Nucleus accumbens (tissue), 56 donors: Measurements from ENCODE around the gene MAPK8IP1.
A peak's percentile ranks its signal among the peaks of the same experiment; 100 is the strongest.

Experiments
- DNase-seq, 56 donors: peaks; one replicate each; lab custom pipeline; 2025; lab: John Stamatoyannopoulos, UW

The MAPK8IP1 gene

DNA sequence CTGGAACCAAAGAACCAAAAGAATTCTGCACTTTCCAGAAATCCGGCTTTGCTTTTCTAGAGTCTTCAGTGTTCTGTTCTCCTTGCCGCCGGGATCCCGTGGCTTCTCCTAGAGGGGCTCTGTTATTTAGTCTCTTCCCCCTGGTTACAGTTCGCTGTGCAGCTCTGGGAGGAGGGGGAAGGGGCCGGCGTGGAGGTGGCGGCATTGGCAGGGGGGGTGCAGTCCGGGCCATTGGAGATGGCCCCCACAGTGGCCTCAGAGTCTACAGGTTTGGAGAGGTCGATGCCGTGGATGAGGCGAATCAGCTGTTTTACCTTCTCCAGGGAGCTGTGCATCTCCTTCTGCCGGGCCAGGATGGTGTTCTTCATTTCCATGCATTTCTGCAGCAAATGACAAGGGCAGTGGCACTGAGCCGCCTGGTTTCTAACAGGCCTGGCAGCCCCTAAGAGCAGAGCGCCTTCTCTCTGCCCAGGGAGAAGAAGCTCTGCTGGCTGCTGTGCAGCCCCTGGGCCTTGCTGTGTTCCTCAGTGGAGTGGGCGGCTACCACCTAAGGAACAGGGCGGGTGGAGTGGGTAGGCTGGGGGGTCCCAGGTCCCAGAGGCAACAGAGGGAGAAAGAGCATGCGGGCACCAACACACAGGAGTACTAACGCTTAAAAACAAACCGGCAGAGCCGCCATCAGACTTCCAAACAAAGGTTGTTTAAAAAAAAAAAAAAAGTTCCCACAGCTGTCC, 48.6 kb downstream of the MAPK8IP1 start:
- DNase-seq: no peak

DNA sequence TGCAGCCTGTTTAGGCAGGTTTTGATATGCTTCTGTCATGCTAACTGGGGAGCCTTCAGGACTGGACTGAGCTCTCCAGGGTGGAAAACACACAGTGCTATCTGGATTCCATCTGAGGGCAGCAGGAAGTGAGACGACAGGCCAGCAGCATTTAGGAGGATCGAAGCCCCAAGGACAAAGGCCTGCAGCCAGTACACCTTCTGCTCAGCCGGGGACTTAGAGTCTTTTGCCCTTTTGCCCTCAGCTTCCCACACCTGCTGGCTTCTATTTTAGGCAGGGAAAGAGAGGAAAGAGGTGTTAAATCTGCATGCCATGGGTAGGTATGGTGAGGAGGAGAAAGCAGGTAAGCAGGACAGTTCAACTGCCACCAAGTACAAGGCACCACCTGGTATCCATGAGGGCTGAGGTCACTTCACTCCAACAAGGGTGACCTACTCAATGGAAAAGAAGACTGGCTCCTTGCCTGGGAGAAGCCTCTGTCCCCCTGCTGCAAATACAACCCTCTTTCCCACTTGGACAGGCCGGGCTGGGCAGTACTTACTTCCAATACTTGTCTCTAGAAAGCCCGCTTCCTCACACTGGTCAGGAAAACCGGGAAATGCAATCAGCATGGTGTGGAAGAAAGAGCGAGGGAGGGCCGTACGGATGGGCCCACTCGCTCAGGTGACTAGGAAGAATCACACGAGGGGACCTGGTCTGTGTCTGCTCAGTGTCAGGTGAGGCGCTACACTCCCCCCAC, 49.3 kb downstream of the MAPK8IP1 start:
- no peak for DNase-seq

DNA sequence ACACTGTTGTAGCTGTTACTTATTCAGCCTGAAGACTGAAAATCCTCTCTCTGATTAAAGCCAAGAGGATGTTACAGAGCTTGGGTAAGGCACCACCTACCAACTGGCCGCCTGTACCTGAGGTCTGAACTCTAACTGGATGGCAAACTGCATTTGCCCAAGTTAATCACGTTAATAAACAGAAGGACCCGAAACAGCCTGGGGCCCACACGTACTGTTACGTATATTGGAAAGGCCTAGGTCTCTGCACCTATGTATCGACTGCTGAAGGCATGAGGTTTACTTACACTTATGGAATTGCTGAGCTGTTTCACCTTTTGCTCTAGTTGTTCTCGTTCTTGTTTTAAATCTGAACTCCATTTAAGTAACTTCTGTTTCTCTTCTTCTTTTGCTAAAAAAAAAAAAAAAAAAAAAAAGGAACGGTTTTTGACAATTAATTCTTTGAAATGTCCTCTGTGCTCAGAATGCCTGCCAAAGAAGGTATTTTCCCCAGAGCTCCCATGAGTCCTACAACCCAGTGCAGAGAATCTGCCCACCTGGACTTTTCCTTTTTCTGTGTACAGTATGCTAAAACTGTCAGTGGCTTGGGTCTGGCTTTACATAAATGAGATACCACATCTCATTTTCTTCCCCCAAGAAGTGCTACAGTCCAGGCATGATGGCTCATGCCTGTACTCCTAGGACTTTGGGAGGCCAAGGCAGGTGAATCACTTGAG, 50.1 kb downstream of the MAPK8IP1 start:
- no peak for DNase-seq

DNA sequence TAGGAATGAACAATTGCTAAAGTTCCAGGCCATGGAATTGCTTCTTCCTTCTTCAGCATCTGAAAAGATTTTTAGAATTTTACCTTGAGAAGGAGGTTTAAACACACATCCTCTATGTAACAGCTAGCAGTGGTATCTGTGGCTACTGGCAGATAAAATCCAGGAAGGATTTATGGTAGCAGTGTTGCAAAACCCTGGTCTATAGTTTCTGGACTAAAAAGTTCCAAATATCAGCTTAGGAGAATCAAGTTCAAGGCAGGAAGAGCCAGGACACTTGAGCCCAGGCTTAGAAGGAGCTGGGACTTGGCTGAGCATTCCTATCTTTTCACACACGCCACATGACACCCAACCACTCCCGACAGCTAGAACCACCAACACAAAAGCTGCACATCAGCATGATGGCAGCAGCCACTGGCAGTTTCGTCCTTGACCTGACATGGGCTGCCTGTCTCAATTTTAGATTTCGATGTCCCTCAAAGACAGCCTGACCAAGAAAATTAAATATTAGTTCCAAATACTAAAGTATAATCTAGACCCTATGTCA, 51.1 kb downstream of the MAPK8IP1 start:
- DNase-seq: no peak

DNA sequence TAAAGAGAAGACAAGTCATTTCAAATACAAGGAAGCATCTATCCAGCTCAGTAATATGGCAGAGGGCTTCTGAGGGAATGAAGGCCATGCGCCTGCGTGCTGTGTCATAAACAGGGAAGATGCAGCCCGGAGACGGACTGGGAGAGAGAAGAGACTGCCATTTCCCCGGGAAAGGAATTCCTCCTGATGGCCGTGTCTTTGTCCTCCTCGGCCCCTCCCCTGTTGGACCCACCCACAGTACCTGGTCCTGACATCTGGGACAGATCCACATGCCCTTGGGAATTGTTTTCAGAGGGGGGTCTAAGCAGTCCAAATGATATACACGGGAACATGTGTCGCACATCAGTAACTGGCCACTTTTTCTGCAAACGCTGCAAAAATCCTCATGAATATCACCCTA, 52.5 kb downstream of the MAPK8IP1 start:
- no peak for DNase-seq

DNA sequence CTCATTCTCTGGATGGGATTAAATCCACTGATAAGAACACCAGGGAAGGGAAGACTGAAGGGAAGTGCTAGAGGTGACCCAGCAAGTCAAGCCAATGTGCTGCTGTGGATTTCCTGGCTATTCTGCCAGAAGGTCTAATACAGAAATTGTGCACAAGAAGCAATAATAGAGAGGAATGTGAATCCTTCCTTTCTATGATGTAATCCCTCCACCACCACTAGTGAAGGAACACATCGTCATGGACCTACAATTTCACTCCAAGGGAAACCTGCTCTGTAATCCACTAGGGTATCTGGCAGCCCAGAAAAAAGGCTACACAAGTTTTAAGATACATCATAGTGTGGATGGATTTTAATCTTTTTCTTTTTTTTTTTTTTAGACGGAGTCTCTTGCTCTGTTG, 54.4 kb downstream of the MAPK8IP1 start:
- DNase-seq: no peak

DNA sequence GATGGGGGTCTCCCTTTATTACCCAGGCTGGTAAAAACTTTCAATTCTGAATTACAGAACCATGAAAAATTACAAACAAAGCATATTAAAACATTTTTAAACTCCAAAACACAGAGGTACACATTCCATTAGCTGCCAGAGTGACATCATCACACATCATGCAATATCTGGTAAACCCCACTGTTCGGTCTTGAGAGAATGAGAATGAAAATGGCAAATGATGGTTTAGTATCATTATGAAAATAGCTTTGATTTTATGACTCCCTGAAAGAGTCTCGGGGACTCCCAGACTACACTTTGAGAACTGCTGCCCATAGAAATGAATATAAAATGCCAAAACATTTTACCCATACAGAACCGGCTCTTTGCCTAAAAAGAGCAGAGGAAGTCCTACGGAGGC, 55.8 kb downstream of the MAPK8IP1 start:
- no peak for DNase-seq

DNA sequence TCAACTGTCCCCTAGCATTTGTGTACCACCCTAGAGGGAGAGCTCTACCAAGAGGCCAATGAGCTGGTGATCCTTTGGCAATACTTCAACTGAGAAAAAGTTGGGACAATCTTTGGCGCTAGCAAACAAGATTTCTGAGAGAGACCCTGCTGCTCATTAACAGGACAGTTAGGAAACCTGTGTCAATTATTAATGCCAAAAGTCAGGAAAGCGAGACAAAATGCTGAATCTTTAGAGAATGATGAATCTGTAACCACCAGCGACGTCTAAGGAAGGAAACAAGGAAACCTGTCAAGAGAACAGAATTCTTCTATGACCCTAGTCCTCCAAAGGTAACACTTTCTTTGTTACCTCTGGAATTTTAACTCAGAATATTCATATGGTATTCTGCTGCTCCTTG, 56.9 kb downstream of the MAPK8IP1 start:
- no peak for DNase-seq

DNA sequence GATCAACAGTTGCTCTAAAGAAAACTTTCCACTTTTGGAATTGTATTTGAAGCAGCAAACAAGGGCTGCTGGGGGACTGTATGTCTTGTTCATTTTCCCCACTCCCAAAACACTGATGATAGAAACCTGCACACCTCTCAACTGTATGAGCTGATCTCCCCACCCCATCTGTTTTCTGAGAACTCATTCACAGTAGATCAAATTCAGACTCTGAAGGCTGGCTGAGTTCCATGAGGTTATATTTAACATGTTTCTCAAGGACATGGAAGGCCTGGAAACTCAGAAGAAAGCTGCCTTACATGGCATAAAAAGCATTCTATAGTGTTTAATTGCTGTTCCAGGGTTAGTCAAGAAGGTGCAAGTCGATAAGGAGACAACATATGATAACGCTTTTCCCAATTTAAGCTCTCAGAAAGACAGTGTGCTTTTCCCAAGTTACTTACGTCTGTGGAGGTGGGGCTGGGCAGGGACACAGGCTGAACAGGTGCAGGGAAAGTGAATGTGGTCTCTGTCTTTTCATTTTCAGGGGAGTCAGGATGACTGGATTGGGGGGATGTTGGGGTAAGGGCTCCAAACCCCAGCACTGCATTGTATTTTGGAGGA, 60.0 kb downstream of the MAPK8IP1 start:
- no peak for DNase-seq

DNA sequence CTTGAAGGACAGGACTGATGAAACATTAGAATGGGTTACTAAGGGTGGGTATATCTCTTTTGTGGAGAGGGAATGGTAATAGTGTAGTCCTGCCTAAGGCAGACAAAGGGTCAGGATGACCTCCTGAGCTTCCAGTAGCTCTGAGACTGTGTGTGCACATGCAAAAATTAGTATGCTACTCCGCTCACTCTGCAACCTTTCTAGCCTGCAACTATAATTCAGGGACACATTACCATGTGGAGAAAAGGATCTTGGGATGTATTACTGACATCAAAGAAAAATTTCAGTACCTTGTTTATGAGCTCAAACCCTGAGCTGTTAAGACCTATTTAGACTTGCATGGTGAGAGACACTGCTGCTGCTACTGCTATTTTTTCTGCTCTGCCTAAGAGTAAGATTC, 62.4 kb downstream of the MAPK8IP1 start:
- DNase-seq: no peak

DNA sequence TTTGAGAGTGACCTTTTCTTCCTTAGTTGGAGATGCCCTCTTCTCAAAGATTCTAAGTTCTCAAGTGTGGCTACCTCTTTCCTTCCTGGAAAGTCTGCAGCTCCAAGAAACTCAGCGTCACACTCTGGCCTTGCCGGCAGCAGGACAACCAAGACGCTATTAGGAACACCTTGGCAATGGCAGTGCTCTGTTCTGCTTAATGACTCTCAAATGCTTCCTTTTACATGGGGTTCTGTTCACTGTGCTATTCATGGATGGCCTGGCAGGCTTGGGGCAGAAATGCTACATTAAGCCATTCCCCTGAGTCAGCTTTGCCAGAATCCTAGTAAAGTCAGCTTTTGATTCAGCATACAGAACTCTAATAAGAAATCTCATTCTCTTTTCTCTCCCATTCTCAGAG, 62.9 kb downstream of the MAPK8IP1 start:
- peak in 19 of 56 donors; percentile 8 to 78 (median 28) for DNase-seq

DNA sequence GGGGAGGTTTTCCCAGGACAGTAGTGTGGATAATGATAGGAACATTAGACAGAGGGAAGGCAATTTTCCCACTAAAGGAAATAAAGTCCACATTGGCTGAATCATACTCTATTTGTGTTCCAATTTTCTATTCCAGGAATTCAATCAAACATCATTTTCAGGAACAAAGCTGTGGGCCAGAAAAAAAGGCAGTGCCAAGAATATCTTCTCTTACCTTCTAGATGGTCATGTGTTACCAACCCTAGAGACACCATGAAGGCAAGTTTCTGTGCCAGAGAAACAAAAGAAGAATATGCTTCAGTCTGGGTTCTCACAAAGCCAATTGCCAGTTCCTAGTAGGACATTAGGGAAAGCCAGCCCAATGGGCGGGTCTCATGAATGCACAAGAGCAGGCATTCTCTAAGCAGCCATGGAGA, 64.5 kb downstream of the MAPK8IP1 start:
- DNase-seq: peak in 6 of 56 donors; percentile 4 to 28 (median 14)
